K562 (cell line): ENCODE measurements around the gene IPO13. TPM values are rescaled to one million over a fixed set of nuclear protein-coding genes. Genes with fewer than 3 reads are reported as not detected.

Experiments
- ARID3A ChIP-seq: IDR thresholded peaks from 2 replicates; pipeline ENCODE4 v1.6.1; 2012; ENCODE audit warnings: low read depth, low read length, improper control_type of control experiment, borderline replicate concordance
- BRF1 ChIP-seq: IDR thresholded peaks from 3 replicates; pipeline ENCODE4 v1.6.1; 2011; ENCODE audit warnings: borderline replicate concordance, mild to moderate bottlenecking; ENCODE audit not compliant: insufficient read length; ENCODE audit errors: extremely low read depth
- EGR1 ChIP-seq: fragments of 450-650 bp; conservative IDR thresholded peaks from 2 replicates; pipeline ENCODE4 v1.6.1; 2017; ENCODE audit warnings: mild to moderate bottlenecking
- FOS ChIP-seq: IDR thresholded peaks from 3 replicates; pipeline ENCODE4 v1.6.1; 2011; ENCODE audit not compliant: insufficient read length; ENCODE audit errors: extremely low read depth
- KHSRP ChIP-seq: fragments of 450-650 bp; IDR thresholded peaks from 2 replicates; pipeline ENCODE4 v1.6.1; 2017
- MAFK ChIP-seq: IDR thresholded peaks from 2 replicates; pipeline ENCODE4 v1.6.1; 2011; ENCODE audit warnings: low read length, improper control_type of control experiment
- MAX ChIP-seq: sonication (generic); formaldehyde crosslinking; IDR thresholded peaks from 2 replicates; pipeline ENCODE4 v1.9.0; 2022; ENCODE audit warnings: mild to moderate bottlenecking, missing genetic modification reagents
- NCOA6 ChIP-seq: fragments of 450-650 bp; IDR thresholded peaks from 2 replicates; pipeline ENCODE4 v1.6.1; 2017; ENCODE audit warnings: mild to moderate bottlenecking
- NRF1 ChIP-seq, 2 experiments: fragments of 450-650 bp; IDR thresholded peaks in 1 of 2; conservative IDR thresholded peaks in 1 of 2; 2 replicates each; pipeline ENCODE4 v1.6.1; 2014; ENCODE audit warnings: mild to moderate bottlenecking in 2 of 2
- POLR3G ChIP-seq: IDR thresholded peaks from 2 replicates; pipeline ENCODE4 v1.6.1; 2011; ENCODE audit not compliant: insufficient read length, insufficient replicate concordance; ENCODE audit errors: extremely low read depth
- RBM34 ChIP-seq: fragments of 200-400 bp; formaldehyde crosslinking; IDR thresholded peaks from 2 replicates; pipeline ENCODE4 v1.6.1; 2018; ENCODE audit warnings: low read length, borderline replicate concordance; ENCODE audit not compliant: insufficient read depth
- SMAD1 ChIP-seq: fragments of 150-350 bp; IDR thresholded peaks from 2 replicates; pipeline ENCODE4 v1.6.1; 2014; ENCODE audit warnings: low read length, low read depth; ENCODE audit not compliant: partially characterized antibody
- SRSF9 ChIP-seq: fragments of 200-400 bp; formaldehyde crosslinking; IDR thresholded peaks from 2 replicates; pipeline ENCODE4 v1.6.1; 2017; ENCODE audit warnings: low read depth, low read length, borderline replicate concordance
- STAG1 ChIP-seq: sonication (generic); formaldehyde crosslinking; IDR thresholded peaks from 2 replicates; pipeline ENCODE4 v1.5.0; 2020; ENCODE audit warnings: missing genetic modification reagents, borderline replicate concordance
- TAF1 ChIP-seq: IDR thresholded peaks from 2 replicates; pipeline ENCODE4 v1.6.1; 2011; ENCODE audit warnings: mild to moderate bottlenecking, low read length, moderate library complexity; ENCODE audit not compliant: insufficient read depth, control insufficient read depth, severe bottlenecking; ENCODE audit errors: extremely low read depth
- TSC22D4 ChIP-seq: fragments of 450-650 bp; IDR thresholded peaks from 2 replicates; pipeline ENCODE4 v1.6.1; 2016; ENCODE audit warnings: missing genetic modification characterization, missing biosample characterization, control low read depth
- ZBTB17 ChIP-seq: fragments of 450-650 bp; formaldehyde crosslinking; IDR thresholded peaks from 2 replicates; pipeline ENCODE4 v1.4.0; 2020; ENCODE audit warnings: mild to moderate bottlenecking
- ZBTB26 ChIP-seq: fragments of 450-650 bp; formaldehyde crosslinking; IDR thresholded peaks from 2 replicates; pipeline ENCODE4 v1.4.0; 2022; ENCODE audit warnings: missing genetic modification characterization
- ZFPM2 ChIP-seq: fragments of 250-450 bp; sonication (Bioruptor Pico); IDR thresholded peaks from 2 replicates; pipeline ENCODE4 v1.5.1; 2022; ENCODE audit warnings: mild to moderate bottlenecking
- ZNF224 ChIP-seq: sonication (generic); formaldehyde crosslinking; IDR thresholded peaks from 2 replicates; pipeline ENCODE4 v1.8.0; 2022; ENCODE audit warnings: mild to moderate bottlenecking, missing genetic modification reagents
- ZNF232 ChIP-seq: sonication (generic); formaldehyde crosslinking; IDR thresholded peaks from 2 replicates; pipeline ENCODE4 v1.8.0; 2022; ENCODE audit warnings: mild to moderate bottlenecking, missing genetic modification reagents
- ZNF316 ChIP-seq: fragments of 450-650 bp; IDR thresholded peaks from 2 replicates; pipeline ENCODE4 v1.6.1; 2016
- ZNF445 ChIP-seq: fragments of 250-450 bp; sonication (Bioruptor Pico); IDR thresholded peaks from 2 replicates; pipeline ENCODE4 v1.4.0; 2020; ENCODE audit warnings: low read depth, mild to moderate bottlenecking, moderate library complexity
- ZNF584 ChIP-seq: fragments of 200-800 bp; sonication (Bioruptor generic); IDR thresholded peaks from 2 replicates; pipeline ENCODE4 v1.6.1; 2016; ENCODE audit warnings: low read depth, mild to moderate bottlenecking, missing genetic modification characterization, missing compliant biosample characterization
- ZNF766 ChIP-seq: fragments of 200-800 bp; sonication (Bioruptor generic); conservative IDR thresholded peaks from 2 replicates; pipeline ENCODE4 v1.6.1; 2016; ENCODE audit warnings: missing genetic modification characterization, missing compliant biosample characterization
- ZNF778 ChIP-seq: fragments of 450-650 bp; formaldehyde crosslinking; IDR thresholded peaks from 2 replicates; pipeline ENCODE4 v1.4.0; 2020; ENCODE audit warnings: mild to moderate bottlenecking, moderate library complexity
- ZNF830 ChIP-seq: fragments of 250-450 bp; sonication (Bioruptor Pico); IDR thresholded peaks from 2 replicates; pipeline ENCODE4 v1.5.0; 2021; ENCODE audit warnings: mild to moderate bottlenecking
- polyA plus RNA-seq, 8 experiments: library from polyadenylated mRNA; depleted of rRNA in 4 of 8; stranded (reverse) in 5 of 8; unstranded in 3 of 8; fragments of >200 nt; fragmentation: Nextera tagmentation in 2 of 8; fragmentation: Illumina TruSeq in 1 of 8; extraction: Ambion mirVana in 2 of 8; extraction: Trizol in 1 of 8; gene quantifications; 2 replicates each; pipeline versions ENCODE4 v1.2.1 to v1.2.3, GENCODE V29; 2011 to 2014; ENCODE audit warnings: inconsistent platforms in 1 of 8, missing spikeins in 1 of 8
- total RNA-seq, 7 experiments: library from RNA; depleted of rRNA in 6 of 7; stranded (reverse); fragments of >200 nt in 6 of 7; fragmentation: Illumina TruSeq in 2 of 7; extraction: Trizol in 2 of 7; gene quantifications; 2 replicates each; pipeline versions ENCODE4 v1.2.1 to v1.2.3, GENCODE V29; 2011 to 2021; ENCODE audit warnings: low replicate concordance in 1 of 7

Gene IPO13
- total and polyA plus RNA-seq, 9 of the 15 experiments (the other 6 are each of a cell fraction or from before 2014, with no cell fraction given), result 7.0 to 30.8 (median 16.2) TPM

- TF ChIP-seq ZNF316 (no peak), ZNF830 (CRISPR knock-in tag) (no peak), POLR3G (no peak), RBM34 (peak; percentile 84; the same call in 1 of the 2 replicates), ZBTB17 (peak; percentile 68; the same call in 1 of the 2 replicates), STAG1 (CRISPR knock-in tag) (peak; percentile 93), ZNF584 (CRISPR knock-in tag) (peak; percentile 78; the same call in 1 of the 2 replicates), BRF1 (no peak), TAF1 (peak; percentile 86), ZNF224 (CRISPR knock-in tag) (no peak), EGR1 (peak; percentile 88), ZNF778 (CRISPR knock-in tag) (no peak), ZNF232 (CRISPR knock-in tag) (0 out of 2 replicates have a peak, but pooled peaks have one; percentile 76), MAX (CRISPR knock-in tag) (peak; percentile 100), ARID3A (no peak), ZBTB26 (no peak), MAFK (no peak), SMAD1 (no peak), NRF1 (conservative IDR thresholded peaks at IDR 0.05 in 1 of 2, IDR thresholded peaks at IDR 0.05 in 1 of 2) (peak; percentile 77 to 80), ZFPM2 (0 out of 2 replicates have a peak, but pooled peaks have one; percentile 47), SRSF9 (no peak), FOS (no peak), ZNF766 (peak; percentile 79; the same call in 1 of the 2 replicates), NCOA6 (no peak), ZNF445 (CRISPR knock-in tag) (peak; percentile 40; the same call in 1 of the 2 replicates), TSC22D4 (tag) (no peak), KHSRP (no peak)
These were observed at the start of gene IPO13 (continued) for GRCh38 chr1:43946236-43947060.
